ENCODE measurements around the gene ALDH3A2. TPM values are rescaled to one million over a fixed set of nuclear protein-coding genes. Genes with fewer than 3 reads are reported as not detected.

The ALDH3A2 gene
- total RNA-seq, 3 donors from 2014 or later = 123 to 141 (median 137) TPM

DNA sequence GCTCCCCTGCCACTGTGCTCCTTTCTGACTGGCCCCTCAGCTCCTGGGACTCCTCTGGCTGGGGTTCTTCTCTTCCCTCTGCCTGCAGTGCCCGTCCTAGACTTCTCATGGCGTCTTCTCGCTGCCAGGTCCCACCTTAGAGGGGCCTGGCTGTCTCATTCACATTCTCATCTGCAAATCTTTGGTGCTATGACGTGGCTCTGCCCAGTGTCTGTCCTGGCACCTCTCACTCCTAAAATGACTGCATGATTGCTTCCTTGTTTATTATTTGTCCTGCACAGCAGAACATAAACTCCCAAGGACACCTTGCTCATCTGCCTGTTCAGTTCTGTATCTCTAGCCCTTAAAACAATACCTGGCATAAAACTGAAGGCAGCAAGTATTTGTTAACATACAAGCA is 18.5 kb upstream of the ALDH3A2 start:
- no peak overlapping the region for H3K27ac ChIP-seq
- H3K4me3 ChIP-seq = no peak overlapping the region
- no peak for DNase-seq (ENCODE audit: low spot score in 2 of 2)
- no peaks in the 10 kb centered on the region for H3K4me1 ChIP-seq
- TF ChIP-seq, protein P1, sequence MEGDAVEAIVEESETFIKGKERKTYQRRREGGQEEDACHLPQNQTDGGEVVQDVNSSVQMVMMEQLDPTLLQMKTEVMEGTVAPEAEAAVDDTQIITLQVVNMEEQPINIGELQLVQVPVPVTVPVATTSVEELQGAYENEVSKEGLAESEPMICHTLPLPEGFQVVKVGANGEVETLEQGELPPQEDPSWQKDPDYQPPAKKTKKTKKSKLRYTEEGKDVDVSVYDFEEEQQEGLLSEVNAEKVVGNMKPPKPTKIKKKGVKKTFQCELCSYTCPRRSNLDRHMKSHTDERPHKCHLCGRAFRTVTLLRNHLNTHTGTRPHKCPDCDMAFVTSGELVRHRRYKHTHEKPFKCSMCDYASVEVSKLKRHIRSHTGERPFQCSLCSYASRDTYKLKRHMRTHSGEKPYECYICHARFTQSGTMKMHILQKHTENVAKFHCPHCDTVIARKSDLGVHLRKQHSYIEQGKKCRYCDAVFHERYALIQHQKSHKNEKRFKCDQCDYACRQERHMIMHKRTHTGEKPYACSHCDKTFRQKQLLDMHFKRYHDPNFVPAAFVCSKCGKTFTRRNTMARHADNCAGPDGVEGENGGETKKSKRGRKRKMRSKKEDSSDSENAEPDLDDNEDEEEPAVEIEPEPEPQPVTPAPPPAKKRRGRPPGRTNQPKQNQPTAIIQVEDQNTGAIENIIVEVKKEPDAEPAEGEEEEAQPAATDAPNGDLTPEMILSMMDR (IDR thresholded peaks at IDR 0.05) = no peak
- TF ChIP-seq POLR2AphosphoS5 (IDR thresholded peaks at IDR 0.05) (no peak), POLR2A (IDR thresholded peaks at IDR 0.05) (no peak)
- H3K36me3 ChIP-seq = no peaks in the 10 kb centered on the region
- intact Hi-C loops (cut with DNase I; ENCODE audit: low total_unique reads) = no loop called here
- no peaks in the 10 kb centered on the region for H3K9me3 ChIP-seq
- H3K27me3 ChIP-seq = no peaks in the 10 kb centered on the region

DNA sequence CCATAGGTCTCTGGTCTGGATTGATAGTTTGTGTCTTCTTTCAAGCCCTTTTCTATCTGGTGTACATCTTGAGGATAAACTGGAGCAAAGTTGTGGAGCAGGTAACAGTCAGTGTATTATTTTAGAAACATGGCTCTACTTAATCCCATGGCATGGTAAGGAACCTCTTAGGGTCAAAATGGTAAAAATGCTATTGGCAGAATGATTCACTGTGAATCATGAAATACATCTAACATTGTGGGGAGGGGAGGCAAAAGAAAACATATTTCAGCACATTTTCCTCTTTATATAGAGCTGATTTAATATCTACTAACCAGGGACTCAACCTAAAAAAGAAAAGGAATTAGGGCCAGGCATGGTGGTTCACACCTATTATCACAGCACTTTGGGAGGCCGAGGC is 17.9 kb upstream of the ALDH3A2 start:
- DNase-seq (ENCODE audit: low spot score in 2 of 2) = no peak
- intact Hi-C loops (cut with DNase I; ENCODE audit: low total_unique reads) = no loop called here
- TF ChIP-seq, protein P1 (IDR thresholded peaks at IDR 0.05) = no peak
- no peak for TF ChIP-seq POLR2AphosphoS5 (IDR thresholded peaks at IDR 0.05)
- no peak for TF ChIP-seq POLR2A (IDR thresholded peaks at IDR 0.05)
- no peaks in the 10 kb centered on the region for H3K36me3 ChIP-seq
- no peak overlapping the region for H3K27ac ChIP-seq
- no peaks in the 10 kb centered on the region for H3K9me3 ChIP-seq
- no peaks in the 10 kb centered on the region for H3K4me1 ChIP-seq
- H3K27me3 ChIP-seq = no peaks in the 10 kb centered on the region
- H3K4me3 ChIP-seq = no peak overlapping the region

DNA sequence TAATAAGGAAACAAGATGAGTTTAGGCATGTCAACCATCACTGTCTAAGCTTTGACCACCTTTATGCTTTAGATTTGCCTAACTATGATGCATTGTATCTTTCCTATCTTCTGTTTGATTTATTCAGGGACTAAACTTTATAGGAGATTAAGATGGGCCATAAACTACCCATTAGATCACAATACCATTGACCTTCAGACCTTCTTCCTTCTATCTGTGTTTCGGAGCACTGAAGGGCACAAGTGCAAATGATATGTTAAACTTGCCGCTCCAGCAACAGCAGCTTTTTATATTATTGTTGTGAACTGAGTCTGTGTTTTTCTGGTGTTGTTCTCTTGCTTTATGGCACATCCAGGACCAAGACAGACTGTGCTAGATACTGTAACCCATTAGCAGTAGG is 16.6 kb upstream of the ALDH3A2 start:
- Histone ChIP-seq H3K27ac (no peak overlapping the region), H3K36me3 (no peaks in the 10 kb centered on the region), H3K4me3 (no peak overlapping the region), H3K9me3 (no peaks in the 10 kb centered on the region), H3K4me1 (no peaks in the 10 kb centered on the region), H3K27me3 (no peaks in the 10 kb centered on the region)
- intact Hi-C loops (cut with DNase I; ENCODE audit: low total_unique reads) = no loop called here
- no peak for DNase-seq (ENCODE audit: low spot score in 2 of 2)
- TF ChIP-seq POLR2A (IDR thresholded peaks at IDR 0.05) (no peak), POLR2AphosphoS5 (IDR thresholded peaks at IDR 0.05) (no peak)
- TF ChIP-seq, protein P1 (IDR thresholded peaks at IDR 0.05) = no peak

DNA sequence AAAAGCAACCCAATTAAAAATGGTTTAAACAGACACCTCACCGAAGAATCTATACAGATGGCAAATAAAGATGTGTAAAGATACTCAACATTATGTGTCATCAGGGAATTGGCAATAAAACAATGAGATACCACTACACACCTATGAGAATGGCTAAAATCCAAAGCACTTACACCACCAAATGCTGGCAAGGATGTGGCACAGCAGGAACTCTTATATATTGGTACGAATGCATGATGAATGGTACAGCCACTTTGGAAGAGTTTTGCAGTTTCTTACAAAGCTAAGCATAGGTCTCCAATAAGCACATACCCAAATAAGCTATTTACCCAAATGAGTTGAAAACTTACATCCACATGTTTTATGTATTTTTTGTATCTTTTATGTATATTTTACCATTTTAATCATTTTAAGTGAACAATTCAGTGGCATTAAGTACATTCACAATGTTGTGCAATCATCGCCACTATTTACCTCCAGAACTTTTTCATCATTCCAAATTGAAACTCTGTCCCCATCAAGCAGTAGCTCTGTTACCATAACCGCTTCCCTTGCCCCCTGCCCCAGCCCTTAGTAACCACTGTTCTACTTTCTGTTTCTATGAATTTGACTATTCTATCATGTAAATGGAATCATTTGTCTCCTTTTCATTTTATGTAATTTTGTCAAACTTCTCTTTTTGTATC is 6.7 kb upstream of the ALDH3A2 start:
- no peak for DNase-seq (ENCODE audit: low spot score in 2 of 2)
- no peak for TF ChIP-seq POLR2AphosphoS5 (IDR thresholded peaks at IDR 0.05)
- no peak for TF ChIP-seq POLR2A (IDR thresholded peaks at IDR 0.05)
- TF ChIP-seq, protein P1 (IDR thresholded peaks at IDR 0.05) = no peak
- intact Hi-C loops (cut with DNase I; ENCODE audit: low total_unique reads) = no loop called here
- no peaks in the 10 kb centered on the region for H3K4me1 ChIP-seq
- no peak overlapping the region for H3K27ac ChIP-seq
- no peaks in the 10 kb centered on the region for H3K27me3 ChIP-seq
- no peaks in the 10 kb centered on the region for H3K36me3 ChIP-seq
- H3K4me3 ChIP-seq = no peak overlapping the region
- H3K9me3 ChIP-seq = no peaks in the 10 kb centered on the region

DNA sequence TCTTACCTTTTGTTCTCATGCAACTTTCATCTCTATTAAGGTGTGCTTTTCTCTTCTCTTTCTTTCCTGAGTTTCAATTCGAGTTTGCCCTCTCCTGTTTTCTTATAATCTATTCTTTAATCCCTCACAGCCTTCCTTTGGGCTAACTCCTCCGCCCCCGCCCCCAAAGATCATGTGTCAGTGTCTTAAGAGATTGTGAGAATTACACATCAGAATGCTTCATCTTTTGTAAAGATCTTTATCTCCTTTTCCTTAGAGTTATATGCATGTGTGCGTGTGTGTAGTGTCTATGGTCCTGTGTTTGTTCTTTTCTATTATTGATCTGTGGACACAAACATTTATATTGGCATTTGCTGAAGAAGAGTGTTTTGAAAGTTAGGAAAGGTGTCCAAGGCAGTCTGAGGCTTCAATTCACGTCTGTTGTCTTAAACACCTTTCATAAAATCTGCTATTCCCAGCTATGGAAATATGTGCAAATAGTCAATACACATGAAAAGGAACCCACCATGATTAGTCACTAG is 6.1 kb upstream of the ALDH3A2 start:
- Histone ChIP-seq H3K27ac (no peak overlapping the region), H3K4me3 (no peak overlapping the region), H3K36me3 (no peaks in the 10 kb centered on the region), H3K4me1 (peaks cover 0 to 4% of the 10 kb centered on the region in 2 donors), H3K27me3 (no peaks in the 10 kb centered on the region), H3K9me3 (no peaks in the 10 kb centered on the region)
- TF ChIP-seq POLR2AphosphoS5 (IDR thresholded peaks at IDR 0.05) (no peak), POLR2A (IDR thresholded peaks at IDR 0.05) (no peak)
- TF ChIP-seq, protein P1 (IDR thresholded peaks at IDR 0.05) = no peak
- DNase-seq (ENCODE audit: low spot score in 2 of 2) = no peak
- intact Hi-C loops (cut with DNase I; ENCODE audit: low total_unique reads) = no loop called here
